Erythroblast (primary cell): ENCODE measurements around the gene SFMBT1.

ENCODE experiments used
- GATA1 ChIP-seq: IDR thresholded peaks from 2 replicates; pipeline ENCODE4 v1.6.1; 2011; ENCODE audit warnings: low read depth, mild to moderate bottlenecking, control low read depth, low read length, moderate library complexity
- POLR2A ChIP-seq: IDR thresholded peaks from 2 replicates; pipeline ENCODE4 v1.6.1; 2011; ENCODE audit warnings: mild to moderate bottlenecking, low read length

GRCh38 chr3:53079791-53080555, 34.1 kb upstream of the SFMBT1 start:
- TF ChIP-seq POLR2A = no peak
- TF ChIP-seq GATA1 = no peak
